Dedifferentiated amniotic fluid mesenchymal stem cell (primary cell): ENCODE results near the gene SERGEF.
"Not testable (repeated sequence)": the region's sequence is repeated elsewhere in the genome, so short reads cannot be mapped to it uniquely, and the experiment has no call there.

Experiments
- DNase-seq: peaks from one replicate; pipeline ENCODE4 v3.0.0-alpha.2; 2016; ENCODE audit errors: extremely low spot score

SERGEF gene

DNA sequence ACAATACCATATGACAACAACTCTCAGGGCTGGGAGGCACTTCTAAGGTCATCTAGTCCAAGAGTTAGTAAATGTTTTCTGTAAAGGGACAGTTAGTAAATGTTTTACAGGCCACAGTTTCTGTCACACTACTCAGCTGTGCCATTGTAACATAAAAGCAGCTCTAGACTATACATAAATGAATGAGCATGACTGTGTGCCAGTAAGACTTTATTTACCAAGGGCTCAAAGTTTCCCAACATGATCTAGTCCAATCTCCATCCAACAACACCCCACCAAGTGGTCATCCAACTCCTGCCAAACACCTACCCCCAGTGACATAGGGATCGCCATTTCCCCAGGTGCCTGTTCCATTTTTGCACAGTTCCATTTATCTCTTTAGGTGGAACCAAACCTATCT lies 12.1 kb downstream of the SERGEF start:
- DNase-seq = no peak

DNA sequence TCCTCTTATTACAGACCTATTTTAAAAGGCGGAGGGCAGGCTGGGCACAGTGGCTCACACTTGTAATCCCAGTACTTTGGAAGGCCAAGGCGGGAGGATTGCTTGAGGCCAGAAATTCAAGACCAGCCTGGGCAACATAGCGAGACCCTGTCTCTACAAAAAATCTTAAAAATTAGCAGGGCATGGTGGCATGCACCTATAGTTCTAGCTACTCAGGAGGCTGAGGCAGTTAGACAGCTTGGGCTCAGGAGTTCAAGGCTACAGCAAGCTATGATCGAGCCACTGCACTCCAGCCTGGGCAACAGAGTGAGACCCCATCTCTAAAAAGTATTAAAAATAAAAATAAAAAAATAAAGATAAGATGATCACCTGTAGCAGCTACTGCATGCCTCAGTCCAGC lies 12.7 kb downstream of the SERGEF start:
- not testable (repeated sequence) for DNase-seq

DNA sequence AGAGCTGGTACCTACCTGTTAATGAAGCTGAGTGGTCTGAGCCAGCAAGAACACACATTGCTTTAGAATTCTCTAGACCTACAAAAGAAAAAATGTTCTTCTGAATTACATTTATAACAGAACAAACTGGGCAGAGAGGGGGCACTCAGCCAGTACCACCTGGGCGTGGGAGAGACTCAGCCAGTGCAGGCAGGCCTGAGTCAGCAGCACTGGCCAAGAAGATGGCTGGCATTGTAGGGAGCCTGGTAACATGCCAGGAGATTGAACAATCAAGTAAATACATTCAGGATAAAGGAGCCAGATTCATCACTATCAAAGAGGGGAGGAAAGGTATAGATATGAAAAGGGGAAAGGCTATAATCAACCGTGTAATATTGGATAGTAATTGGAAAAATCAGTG lies 19.9 kb downstream of the SERGEF start:
- no peak for DNase-seq

DNA sequence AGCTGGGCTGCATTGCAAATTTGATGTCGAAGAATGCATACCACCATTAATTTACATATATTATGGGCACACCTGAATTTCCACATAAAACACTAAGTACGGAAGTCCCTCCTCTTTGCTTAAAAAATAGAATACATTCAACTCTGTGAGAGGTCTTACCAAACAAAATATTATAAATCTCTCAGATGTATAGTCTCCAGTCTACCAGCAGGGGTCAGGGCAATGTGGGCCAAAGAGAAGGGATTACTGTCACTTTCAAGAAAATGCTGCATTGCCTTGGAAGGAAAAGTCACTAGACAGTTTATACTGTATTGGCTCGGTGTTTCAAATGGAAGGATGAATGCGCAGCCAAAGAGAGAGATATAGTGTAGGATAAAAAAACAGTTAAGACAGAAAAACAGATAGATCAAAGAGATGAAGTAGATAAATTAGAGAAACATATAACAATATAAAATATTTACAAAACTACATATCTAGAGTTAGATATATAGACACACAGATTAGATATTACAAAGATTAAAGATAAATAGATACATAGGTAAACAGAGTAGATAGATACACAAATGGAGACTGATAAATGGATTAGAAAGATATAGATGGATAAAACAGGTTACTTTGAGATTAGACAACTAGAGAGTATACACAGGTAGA lies 20.9 kb downstream of the SERGEF start:
- peak; percentile 60 for DNase-seq

DNA sequence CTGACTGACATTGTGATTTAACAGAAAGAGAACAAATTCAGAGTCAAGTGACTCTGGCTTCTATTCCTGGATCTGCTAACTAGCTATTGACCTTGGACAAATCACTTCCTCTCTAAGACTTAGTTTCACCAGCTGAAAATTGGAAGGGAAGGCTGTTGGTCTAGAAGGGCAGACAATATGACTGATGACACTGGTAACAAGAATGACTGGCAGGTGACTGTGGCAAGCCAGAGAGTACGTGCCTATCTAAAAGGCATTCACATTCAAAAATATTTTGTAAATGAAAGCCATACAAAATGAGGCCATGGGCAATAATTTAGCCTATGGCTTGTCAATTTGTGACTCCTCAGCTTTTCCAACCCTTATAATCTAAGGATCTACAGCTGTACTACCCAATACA lies 23.5 kb downstream of the SERGEF start:
- DNase-seq = no peak

DNA sequence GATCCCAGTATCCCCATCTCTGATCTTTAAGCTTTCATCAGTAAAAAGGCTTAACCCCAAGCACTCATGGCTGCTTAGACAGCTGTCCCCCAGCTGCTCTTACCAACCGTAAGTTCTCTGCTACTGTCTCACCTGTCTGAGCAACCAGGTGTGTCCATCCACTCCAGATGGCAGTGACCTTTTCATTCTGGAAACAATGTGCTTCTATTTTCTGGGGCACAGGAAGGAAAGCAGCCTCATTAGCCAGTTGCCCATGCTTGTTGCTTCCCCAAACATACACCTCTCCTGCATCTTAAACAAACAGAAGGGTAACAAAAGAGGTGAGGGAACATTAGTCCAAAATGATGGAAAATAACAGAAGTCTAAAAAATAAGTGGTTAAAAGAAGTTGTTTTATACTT lies 24.4 kb downstream of the SERGEF start:
- no peak for DNase-seq

DNA sequence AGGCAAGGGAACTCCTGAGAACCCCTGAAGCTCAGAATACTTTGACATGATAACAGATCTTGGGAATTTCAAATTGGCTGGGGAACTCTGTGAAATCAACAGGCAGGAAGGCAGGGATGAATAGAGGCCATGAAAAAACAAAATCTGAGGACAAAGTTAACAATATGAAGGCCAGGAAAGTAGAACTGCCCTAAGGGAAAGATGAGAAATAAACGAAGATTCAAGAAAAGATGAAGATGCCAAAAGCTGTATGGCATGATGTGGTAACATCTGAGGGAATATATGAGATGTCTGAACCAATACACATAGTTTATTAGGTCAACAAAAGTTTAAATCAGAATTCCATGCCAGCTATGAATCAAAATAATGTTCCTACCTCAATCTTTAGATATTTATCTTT lies 25.0 kb downstream of the SERGEF start:
- no peak for DNase-seq

DNA sequence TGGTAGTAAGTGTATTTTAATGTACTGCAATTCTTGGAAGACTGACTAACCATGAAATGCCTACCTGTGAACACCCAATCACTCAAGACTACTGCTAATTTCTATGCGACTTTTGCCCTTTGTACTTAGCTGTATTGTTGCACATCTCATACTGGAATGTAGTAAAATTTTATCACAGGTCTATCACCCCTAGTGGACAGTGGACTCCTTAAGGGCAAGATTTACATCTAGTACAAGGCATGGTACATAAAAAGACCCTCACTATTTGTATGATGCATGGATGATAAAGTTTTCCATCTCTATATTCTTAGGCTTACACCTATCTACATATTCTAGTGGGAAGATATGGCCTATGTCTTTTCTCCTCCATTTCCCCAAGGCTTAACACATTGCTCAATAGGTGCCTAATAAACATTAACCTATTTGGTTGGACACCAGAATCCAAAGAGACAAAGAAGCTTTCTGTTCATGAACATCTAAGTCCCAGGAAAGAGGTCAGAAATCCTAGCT lies 26.1 kb downstream of the SERGEF start:
- no peak for DNase-seq

DNA sequence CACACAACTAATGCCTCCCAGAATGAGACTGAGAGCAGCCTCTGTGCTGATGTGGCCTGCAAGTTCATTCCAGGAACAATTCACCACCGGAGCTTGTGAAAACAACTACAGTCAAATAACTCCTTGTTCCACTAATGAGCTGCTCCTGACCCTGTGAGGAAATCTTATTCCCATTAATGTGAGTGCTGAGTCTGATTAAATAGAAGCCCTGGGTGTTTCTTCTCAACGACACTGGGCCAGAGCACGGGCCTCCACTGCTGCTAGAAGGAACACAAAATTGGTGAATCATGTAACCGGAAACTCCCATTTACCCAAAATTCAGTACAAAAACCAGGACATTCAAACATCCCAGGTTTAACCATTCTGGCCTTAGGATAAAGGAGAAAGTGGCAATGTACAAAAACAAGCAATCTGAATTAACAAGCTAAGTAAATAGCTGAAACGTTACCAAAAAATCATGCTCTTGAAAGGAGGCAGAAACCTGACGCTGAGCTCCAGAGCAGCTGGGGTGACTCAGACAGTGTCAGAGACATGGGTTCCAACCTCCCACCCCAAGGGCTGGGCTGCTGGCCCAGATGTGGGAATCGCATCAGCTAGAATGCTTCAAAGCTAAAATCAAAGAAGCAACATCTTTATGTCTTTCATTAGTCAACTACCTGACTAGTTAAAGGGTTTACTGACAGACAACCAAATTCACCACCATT lies 26.7 kb downstream of the SERGEF start:
- DNase-seq = peak; percentile 75

DNA sequence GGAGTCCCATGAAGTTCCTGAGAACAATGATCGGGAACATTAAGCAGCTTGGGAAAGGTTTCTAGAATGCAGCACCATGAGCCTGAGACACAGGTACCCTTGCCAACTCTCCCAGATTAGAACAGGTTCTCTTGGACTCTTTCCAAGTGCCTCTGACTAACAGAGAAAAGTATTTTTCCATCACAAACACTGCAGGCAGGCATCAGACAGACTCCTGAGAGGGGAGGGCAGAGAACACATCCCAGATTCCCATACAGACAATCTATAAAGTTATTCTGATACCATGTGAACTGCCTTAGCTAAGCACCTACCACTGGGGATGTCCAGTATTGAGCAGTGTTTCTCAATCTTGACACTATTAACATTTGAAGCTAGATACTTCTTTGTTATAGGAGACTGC lies 27.3 kb downstream of the SERGEF start:
- DNase-seq = no peak

DNA sequence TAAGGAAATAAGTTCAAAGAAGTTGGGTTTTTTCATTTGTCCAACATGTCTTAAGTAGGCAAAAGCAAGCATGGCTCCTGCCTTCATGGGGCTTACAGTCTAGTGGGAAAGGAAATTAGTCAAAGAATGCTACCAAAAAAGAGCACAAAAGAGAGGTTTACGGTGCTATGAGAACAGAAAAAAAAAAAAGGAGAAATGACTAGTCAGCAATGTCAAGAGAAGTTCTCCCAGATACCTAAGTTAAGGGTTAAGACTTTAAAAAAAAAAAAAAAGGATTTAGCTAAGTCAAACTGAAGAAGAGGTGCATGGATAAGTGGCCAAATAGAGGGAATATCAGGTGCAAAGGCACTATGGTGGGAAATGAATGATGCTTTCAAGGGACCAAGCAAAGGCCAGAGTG lies 29.3 kb downstream of the SERGEF start:
- DNase-seq = no peak

DNA sequence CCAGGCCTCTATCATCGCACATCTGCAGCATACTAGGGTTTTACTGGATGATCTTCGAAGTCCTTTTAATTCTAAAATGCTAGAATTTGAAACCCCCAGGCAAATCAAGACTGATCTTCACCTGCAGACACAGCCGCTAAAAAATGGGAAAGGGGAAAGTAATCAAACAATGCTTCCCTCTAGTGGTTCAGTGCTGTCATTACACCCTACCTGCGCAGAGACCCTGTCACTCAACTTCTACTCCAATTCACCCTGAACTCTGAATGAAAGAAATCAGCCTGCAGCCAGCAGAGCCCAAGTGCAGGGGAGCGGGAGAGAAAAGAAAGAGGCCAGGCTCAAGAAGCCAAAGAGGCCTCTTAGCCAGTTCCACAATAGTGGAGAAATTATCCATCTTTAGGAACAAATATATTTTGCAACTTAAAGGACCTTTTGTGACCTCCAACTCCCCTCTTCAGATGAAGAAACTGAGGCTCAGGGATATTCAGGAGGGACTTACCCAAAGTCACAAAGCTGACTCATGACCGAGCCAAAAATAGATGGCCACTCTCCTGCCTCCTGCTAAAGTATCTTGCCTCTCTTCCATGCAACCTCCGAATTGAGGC lies 33.0 kb downstream of the SERGEF start:
- DNase-seq = peak; percentile 22

DNA sequence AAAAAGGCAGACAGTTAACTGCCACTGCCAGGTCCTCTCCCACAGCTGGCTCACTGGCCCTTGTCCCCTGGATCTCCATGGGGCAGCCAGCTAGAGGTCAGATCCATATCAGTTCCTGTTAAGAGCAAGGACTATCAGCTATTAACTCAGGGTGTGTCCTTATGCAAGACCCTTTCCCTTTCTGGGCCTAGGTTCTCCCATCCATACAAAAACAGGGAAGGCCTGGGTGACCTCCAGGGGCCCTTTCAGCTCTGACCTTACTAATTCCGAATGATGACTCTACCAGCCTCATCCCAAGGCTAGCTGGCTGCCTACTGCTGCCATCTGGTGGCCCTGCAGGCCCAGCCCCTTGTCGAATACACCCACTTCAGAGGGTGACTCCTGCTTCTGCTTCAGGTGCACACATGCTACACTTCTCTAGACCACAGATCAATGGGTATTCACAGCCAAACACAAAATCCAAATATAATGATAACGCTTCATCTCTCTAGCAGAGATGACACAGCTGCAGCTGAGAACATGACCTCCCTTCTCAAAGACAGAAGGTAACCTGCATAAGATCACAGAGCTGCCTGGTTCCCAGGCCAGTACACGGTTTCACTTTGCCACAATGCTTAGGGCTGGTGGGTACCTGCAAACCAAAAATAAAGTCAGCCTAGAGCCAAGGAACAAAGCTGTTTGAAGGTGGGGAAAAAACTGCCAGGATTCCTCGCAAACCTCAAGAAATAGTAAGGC lies 34.1 kb downstream of the SERGEF start:
- DNase-seq = no peak

DNA sequence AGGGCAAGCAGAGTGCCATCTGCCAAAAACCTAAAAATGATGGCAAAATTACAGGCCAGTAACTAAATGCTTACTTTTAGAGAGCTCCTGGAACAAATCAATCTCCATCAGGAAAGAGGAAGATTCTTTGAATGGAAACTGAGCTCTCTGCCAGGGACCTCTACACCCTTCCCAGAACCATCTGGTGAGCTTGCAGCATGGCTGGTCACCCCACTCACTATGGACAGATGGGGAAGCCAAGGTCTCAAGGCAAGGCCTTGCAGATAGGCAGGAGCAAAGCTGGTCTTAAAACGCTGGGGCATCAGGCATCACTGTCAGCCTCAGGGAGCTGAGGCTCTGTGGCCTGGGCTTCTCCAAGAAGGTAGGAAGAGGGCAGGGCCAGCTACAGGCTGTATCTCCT lies 36.2 kb downstream of the SERGEF start:
- DNase-seq = no peak

DNA sequence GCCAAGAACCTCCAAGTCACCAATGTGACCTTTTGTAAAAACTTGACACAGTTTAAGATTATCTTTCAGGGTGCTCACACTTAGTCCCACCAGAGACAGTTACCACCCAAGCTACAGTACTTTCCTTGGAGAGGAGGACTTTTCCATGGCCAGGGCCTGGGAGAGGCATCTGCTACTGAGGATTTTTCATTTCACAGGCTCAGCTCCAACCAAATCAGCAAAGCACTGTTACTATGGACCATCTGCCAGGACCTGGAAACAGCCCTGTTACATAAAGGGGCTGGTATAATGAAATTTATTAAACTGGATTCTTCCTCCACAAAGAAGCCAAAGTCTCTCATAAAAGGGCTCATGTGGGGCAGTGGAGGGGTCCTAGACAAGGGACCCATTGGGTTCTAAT lies 38.6 kb downstream of the SERGEF start:
- DNase-seq = no peak

DNA sequence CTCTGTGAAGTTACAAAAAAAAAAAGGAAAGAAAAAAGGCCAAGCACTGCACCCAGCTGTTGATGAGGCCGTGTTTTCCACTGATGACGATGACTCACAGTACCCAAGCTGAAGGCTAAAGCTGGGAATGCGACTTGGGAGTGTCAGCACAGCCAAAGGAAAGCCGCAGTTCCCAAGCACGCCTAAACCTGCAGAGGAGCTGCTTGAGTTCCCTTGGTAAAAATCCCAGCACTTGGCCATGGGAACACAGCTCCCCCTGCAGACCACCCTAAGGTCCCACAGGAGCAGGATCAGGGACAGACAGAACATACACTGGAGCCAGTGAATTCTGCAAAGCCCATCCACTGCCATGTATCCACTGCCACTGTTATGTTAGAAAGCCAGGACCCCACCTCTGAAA lies 39.9 kb downstream of the SERGEF start:
- peak; percentile 74 for DNase-seq

DNA sequence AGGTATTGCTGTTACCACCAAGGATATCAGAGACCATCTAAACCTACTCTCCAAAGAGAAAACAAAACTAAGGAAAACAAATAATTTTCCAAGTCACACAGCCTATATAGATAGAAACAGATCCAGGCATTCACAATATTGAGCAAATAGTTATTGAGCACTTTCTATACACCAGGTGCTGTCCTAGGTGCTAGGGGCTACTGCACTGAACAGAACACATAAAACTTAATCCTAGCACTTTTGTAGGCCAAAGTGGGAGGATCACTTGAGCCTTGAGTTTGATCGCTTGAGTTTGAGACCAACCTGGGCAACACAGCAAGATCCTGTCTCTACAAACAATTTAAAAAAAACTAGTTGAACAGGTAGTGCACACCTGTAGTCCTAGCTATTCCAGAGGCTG lies 44.6 kb downstream of the SERGEF start:
- DNase-seq = no peak

DNA sequence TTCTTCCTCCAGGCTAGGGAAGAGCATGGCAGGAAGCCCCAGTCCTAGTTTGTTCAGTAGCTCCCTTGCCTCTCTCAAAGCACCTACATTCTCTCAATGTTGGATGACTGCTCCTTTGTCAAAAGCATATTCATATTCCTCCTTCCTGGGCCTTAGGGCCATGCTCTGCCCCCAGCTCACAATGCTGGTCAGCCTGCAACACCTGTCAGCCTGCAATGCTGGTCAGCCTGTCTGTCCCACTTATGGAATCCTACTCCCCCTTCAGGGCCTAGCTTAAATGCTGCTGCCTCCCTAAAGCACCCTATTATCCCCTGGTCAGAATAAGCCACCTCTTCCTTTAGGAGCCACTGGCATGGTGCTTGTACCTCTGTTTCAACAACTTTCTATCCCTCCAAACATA lies 45.2 kb downstream of the SERGEF start:
- no peak for DNase-seq

DNA sequence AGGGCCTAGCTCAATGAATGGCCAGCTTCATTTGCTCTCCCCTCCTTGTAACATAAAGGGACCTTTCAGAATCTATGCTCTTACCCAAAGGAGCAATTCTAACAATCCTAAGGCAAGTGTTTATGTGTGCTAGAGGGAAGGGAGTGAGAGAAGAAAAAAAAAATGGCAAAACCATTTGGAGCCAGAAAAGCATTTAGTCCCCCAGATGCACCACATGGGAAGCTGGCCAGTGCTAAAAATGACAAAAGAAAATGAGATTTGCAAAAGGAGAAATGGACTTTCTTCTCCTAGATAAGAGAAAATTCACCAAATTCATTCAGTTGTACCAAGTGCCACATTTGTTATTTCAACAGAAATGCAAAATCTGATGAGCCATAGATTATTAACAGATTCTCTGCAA lies 52.8 kb downstream of the SERGEF start:
- DNase-seq = no peak

DNA sequence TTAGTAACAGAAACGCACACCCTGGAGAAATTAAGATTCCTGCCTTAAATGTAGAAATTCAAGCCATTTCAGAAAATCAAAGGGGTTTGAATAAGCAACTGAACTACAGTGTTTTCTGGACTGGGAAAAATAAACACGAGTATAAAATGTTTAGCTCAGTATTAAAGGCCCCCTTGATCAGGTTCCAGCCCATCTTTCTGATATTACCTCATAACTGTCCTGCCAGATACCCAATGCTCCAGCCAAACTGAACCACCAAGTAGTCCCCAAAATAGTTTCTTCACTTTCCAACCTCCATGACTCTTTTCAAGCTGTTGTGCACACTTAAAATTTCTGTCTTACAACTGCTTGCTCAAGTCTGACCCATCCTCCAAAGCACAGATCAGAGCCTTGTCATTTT lies 54.4 kb downstream of the SERGEF start:
- no peak for DNase-seq

DNA sequence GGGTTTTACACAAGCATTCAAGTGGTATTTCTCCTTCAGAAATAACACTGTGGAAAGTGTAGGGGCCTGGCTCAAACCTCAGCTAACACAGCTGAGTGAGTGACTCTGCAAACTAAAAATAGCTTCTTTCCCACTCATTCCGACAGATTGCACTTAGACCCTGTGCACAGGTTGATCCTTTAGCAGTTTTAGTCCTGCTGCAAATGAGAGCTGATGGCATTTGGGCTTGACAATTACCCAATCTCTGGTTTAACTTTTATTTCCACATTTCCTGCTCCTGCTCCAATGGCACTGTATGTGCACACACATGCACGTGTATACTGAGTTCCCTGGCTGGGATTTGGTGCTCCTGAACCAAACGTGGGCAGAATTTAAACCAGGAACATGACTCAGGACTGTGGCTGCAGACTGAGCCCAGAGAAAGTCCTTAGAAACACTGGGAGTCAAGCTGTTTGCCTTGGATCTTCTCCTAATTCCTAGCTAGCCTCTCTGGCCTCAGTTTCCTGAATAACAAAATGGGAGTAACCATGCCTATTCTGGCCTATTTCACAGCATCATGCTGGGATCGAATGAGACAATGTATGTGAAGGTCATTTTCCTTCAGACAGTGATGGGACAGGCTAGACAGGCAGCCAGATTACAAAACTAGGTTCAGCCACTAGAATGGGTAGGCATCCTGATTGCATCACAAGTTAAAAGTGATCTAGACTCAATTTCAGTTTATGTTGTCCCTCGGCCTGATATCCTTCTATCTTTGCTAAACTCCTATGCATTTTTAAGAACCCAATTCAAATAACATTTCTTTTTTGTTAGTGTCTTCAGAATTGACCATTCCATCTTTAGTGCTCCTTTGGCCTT lies 58.2 kb downstream of the SERGEF start:
- no peak for DNase-seq

DNA sequence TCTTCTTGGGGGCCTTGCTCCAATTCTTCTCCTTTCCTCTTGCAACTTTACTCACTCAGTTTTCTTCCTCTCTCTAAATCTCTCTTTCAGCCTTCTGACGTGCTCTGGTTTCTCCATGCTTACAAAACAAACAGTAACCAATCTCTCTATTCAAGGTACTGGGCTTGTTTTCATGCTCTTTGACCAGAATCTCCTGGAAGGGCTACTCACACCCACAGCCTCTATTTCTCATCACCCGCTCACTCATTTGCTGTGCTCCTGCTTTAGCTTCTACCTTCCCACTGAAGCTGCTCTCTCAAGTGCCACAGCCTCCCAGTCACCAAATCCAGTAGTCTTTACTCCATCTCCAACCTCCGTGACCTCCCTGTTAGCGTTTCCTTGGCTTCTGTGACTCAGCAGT lies 60.4 kb downstream of the SERGEF start:
- DNase-seq = no peak
